ENCODE results near the gene CMYA5.

- TF ChIP-seq, protein P1, sequence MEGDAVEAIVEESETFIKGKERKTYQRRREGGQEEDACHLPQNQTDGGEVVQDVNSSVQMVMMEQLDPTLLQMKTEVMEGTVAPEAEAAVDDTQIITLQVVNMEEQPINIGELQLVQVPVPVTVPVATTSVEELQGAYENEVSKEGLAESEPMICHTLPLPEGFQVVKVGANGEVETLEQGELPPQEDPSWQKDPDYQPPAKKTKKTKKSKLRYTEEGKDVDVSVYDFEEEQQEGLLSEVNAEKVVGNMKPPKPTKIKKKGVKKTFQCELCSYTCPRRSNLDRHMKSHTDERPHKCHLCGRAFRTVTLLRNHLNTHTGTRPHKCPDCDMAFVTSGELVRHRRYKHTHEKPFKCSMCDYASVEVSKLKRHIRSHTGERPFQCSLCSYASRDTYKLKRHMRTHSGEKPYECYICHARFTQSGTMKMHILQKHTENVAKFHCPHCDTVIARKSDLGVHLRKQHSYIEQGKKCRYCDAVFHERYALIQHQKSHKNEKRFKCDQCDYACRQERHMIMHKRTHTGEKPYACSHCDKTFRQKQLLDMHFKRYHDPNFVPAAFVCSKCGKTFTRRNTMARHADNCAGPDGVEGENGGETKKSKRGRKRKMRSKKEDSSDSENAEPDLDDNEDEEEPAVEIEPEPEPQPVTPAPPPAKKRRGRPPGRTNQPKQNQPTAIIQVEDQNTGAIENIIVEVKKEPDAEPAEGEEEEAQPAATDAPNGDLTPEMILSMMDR (IDR thresholded peaks at IDR 0.05; ENCODE audit: poor library complexity) = no peak
- no peak for TF ChIP-seq EZH2 (IDR thresholded peaks at IDR 0.05; ENCODE audit: borderline replicate concordance)
Observed at GRCh38 chr5:79663212-79663611, 26.4 kb upstream of the CMYA5 start.
